GF-D8 (cell line): Measurements from ENCODE around the gene PPM1L.
"Not testable (repeated sequence)": the region's sequence is repeated elsewhere in the genome, so short reads cannot be mapped to it uniquely, and the experiment has no call there.

Source experiments
- DNase-seq: peaks from one replicate; lab custom pipeline; 2025; lab: John Stamatoyannopoulos, UW

PPM1L gene

GRCh38 chr3:160935413-160936095, 179.5 kb downstream of the PPM1L start:
- no peak for DNase-seq

GRCh38 chr3:160941885-160942494, 186.0 kb downstream of the PPM1L start:
- no peak for DNase-seq

- DNase-seq = no peak
Observed at GRCh38 chr3:160943996-160944395, 188.0 kb downstream of the PPM1L start.

GRCh38 chr3:160945336-160945735, 189.3 kb downstream of the PPM1L start:
- DNase-seq = no peak

GRCh38 chr3:160948273-160948672, 192.2 kb downstream of the PPM1L start:
- DNase-seq = no peak

GRCh38 chr3:160949460-160949859, 193.4 kb downstream of the PPM1L start:
- no peak for DNase-seq

GRCh38 chr3:160950542-160950941, 194.5 kb downstream of the PPM1L start:
- no peak for DNase-seq

GRCh38 chr3:160950954-160951353, 194.9 kb downstream of the PPM1L start:
- no peak for DNase-seq

GRCh38 chr3:160951642-160952487, 195.8 kb downstream of the PPM1L start:
- no peak for DNase-seq

- DNase-seq = no peak
Observed at GRCh38 chr3:160953686-160954085, 197.7 kb downstream of the PPM1L start.

GRCh38 chr3:160956785-160957184, 200.8 kb downstream of the PPM1L start:
- DNase-seq = peak; percentile 30

- DNase-seq = no peak
Observed at GRCh38 chr3:160960568-160960967, 204.5 kb downstream of the PPM1L start.

- DNase-seq = no peak
Observed at GRCh38 chr3:160963949-160964348, 207.9 kb downstream of the PPM1L start.

- DNase-seq = no peak
Observed at GRCh38 chr3:160968761-160969160, 212.7 kb downstream of the PPM1L start.

GRCh38 chr3:160973067-160973809, 217.2 kb downstream of the PPM1L start:
- DNase-seq = peak; percentile 89

GRCh38 chr3:160977773-160978172, 221.7 kb downstream of the PPM1L start:
- DNase-seq = no peak

GRCh38 chr3:160980740-160981139, 224.7 kb downstream of the PPM1L start:
- no peak for DNase-seq

GRCh38 chr3:160981217-160981938, 225.3 kb downstream of the PPM1L start:
- DNase-seq = peak; percentile 99

GRCh38 chr3:160982491-160982890, 226.5 kb downstream of the PPM1L start:
- DNase-seq = peak; percentile 45

- not testable (repeated sequence) for DNase-seq
Observed at GRCh38 chr3:160983900-160984299, 227.9 kb downstream of the PPM1L start.

- no peak for DNase-seq
Observed at GRCh38 chr3:160986069-160986468, 230.0 kb downstream of the PPM1L start.
